Trophoblast cell (in vitro differentiated cells and primary cell): ENCODE measurements around the gene C1QC.
A peak's percentile ranks its signal among the peaks of the same experiment; 100 is the strongest.

Experiments
- DNase-seq, 2 donors: peaks; one replicate each; pipeline ENCODE4 v3.0.0-alpha.2; 2016
- H2AFZ ChIP-seq: 2 replicates; pipeline ENCODE4 v1.6.1; 2013; ENCODE audit warnings: low read length, moderate library complexity, mild to moderate bottlenecking; ENCODE audit not compliant: insufficient read depth, poor library complexity
- H2AK5ac ChIP-seq: 2 replicates; pipeline ENCODE4 v1.6.1; 2013; ENCODE audit warnings: mild to moderate bottlenecking, low read length
- H2BK120ac ChIP-seq: 2 replicates; pipeline ENCODE4 v1.6.1; 2013; ENCODE audit warnings: low read length, mild to moderate bottlenecking, moderate library complexity; ENCODE audit not compliant: insufficient read depth, poor library complexity
- H2BK12ac ChIP-seq: 2 replicates; pipeline ENCODE4 v1.6.1; 2013; ENCODE audit warnings: mild to moderate bottlenecking, low read length, moderate library complexity
- H2BK5ac ChIP-seq: 2 replicates; pipeline ENCODE4 v1.6.1; 2013; ENCODE audit warnings: low read length, low read depth, moderate library complexity, mild to moderate bottlenecking; ENCODE audit not compliant: poor library complexity
- H3K14ac ChIP-seq: 2 replicates; pipeline ENCODE4 v1.6.1; 2013; ENCODE audit warnings: mild to moderate bottlenecking, low read length
- H3K18ac ChIP-seq: 2 replicates; pipeline ENCODE4 v1.6.1; 2013; ENCODE audit warnings: mild to moderate bottlenecking, low read length
- H3K23ac ChIP-seq: 2 replicates; pipeline ENCODE4 v1.6.1; 2013; ENCODE audit warnings: low read length
- H3K27ac ChIP-seq: 2 replicates; pipeline ENCODE4 v1.5.1; 2013; ENCODE audit warnings: low read depth, mild to moderate bottlenecking, inconsistent platforms, low read length, moderate library complexity
- H3K27me3 ChIP-seq: 2 replicates; pipeline ENCODE4 v1.6.1; 2013; ENCODE audit warnings: inconsistent platforms, mild to moderate bottlenecking, low read length, moderate library complexity; ENCODE audit not compliant: insufficient read depth
- H3K36me3 ChIP-seq, 2 experiments: 1 replicate in 1 of 2; 2 replicates in 1 of 2; pipeline ENCODE4 v1.6.1; 2013; ENCODE audit warnings: low read length in 2 of 2, mild to moderate bottlenecking in 2 of 2, moderate library complexity in 1 of 2; ENCODE audit not compliant: insufficient read depth in 2 of 2, control insufficient read depth in 1 of 2
- H3K4ac ChIP-seq: 2 replicates; pipeline ENCODE4 v1.6.1; 2013; ENCODE audit warnings: low read depth, mild to moderate bottlenecking, low read length, moderate library complexity
- H3K4me1 ChIP-seq, 2 experiments: 1 replicate in 1 of 2; 2 replicates in 1 of 2; pipeline ENCODE4 v1.6.1; 2013; ENCODE audit warnings: low read length in 2 of 2, mild to moderate bottlenecking in 2 of 2, moderate library complexity in 1 of 2; ENCODE audit not compliant: insufficient read depth in 2 of 2, control insufficient read depth in 1 of 2
- H3K4me2 ChIP-seq: 2 replicates; pipeline ENCODE4 v1.6.1; 2013; ENCODE audit warnings: inconsistent platforms, mild to moderate bottlenecking, low read length, moderate library complexity
- H3K4me3 ChIP-seq: 2 replicates; pipeline ENCODE4 v1.5.1; 2013; ENCODE audit warnings: mild to moderate bottlenecking, low read depth, low read length, inconsistent platforms
- H3K79me1 ChIP-seq: one replicate; pipeline ENCODE4 v1.6.1; 2013; ENCODE audit warnings: low read length
- H3K79me2 ChIP-seq: 2 replicates; pipeline ENCODE4 v1.6.1; 2013; ENCODE audit warnings: low read length, mild to moderate bottlenecking; ENCODE audit not compliant: control insufficient read depth, insufficient read depth, poor library complexity
- H3K9ac ChIP-seq: 2 replicates; pipeline ENCODE4 v1.6.1; 2013; ENCODE audit warnings: mild to moderate bottlenecking, low read length
- H3K9me3 ChIP-seq: 2 replicates; pipeline ENCODE4 v1.6.1; 2013; ENCODE audit warnings: low read depth, mild to moderate bottlenecking, control low read depth, inconsistent platforms, low read length; ENCODE audit not compliant: insufficient read depth
- H4K12ac ChIP-seq: 2 replicates; pipeline ENCODE4 v1.6.1; 2013; ENCODE audit warnings: low read depth, mild to moderate bottlenecking, low read length, moderate library complexity
- H4K8ac ChIP-seq: 2 replicates; pipeline ENCODE4 v1.6.1; 2013; ENCODE audit warnings: low read depth, mild to moderate bottlenecking, low read length, moderate library complexity
- H4K91ac ChIP-seq: one replicate; pipeline ENCODE4 v1.6.1; 2013; ENCODE audit warnings: low read depth, mild to moderate bottlenecking, low read length, moderate library complexity
- WGBS: extraction: QIAGEN DNeasy Blood & Tissue Kit; methylation state at CpG from one replicate; pipeline ENCODE4 v1.1.7; 2013; ENCODE audit warnings: missing lambda C conversion rate; ENCODE audit not compliant: insufficient read length, insufficient coverage; ENCODE audit errors: extremely low coverage; 5-methylcytosine and 5-hydroxymethylcytosine counted together

C1QC gene

DNA sequence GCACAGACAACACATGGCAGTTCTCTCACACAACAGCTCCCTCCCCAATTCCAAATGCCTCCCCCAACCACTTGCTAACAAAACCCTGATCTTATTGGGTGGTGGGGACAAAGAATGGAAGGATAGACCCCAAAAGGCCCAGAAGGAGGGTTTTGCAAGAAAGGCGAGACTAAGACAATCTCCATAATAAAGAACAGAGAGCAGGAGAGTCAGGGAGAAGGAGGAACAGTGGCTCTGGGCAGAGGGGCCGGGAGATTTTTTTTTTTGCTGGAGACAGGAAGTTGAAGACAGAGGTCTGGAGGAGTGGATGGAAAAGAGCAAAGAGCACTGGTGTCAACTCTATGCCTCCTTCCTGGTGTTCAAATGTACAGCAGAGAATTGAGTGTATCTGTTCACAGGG is 13.5 kb upstream of the C1QC start:
- H2BK120ac ChIP-seq = no peak overlapping the region
- no peak overlapping the region for H2BK5ac ChIP-seq
- WGBS = no CpG with 5 or more reads among the region's 2 CpGs
- H3K4me3 ChIP-seq = no peak overlapping the region
- no peak overlapping the region for H3K9ac ChIP-seq
- no peak overlapping the region for H3K18ac ChIP-seq
- no peak overlapping the region for H3K4ac ChIP-seq
- no peak overlapping the region for H3K4me2 ChIP-seq
- no peak overlapping the region for H4K12ac ChIP-seq
- H2BK12ac ChIP-seq = no peak overlapping the region
- H3K9me3 ChIP-seq = peaks cover 1% of the 10 kb centered on the region
- H3K27ac ChIP-seq = no peak overlapping the region
- H3K36me3 ChIP-seq = no peaks in the 10 kb centered on the region
- no peak overlapping the region for H2AK5ac ChIP-seq
- no peaks in the 10 kb centered on the region for H3K27me3 ChIP-seq
- no peaks in the 10 kb centered on the region for H3K4me1 ChIP-seq
- no peak for DNase-seq
- H4K91ac ChIP-seq = no peak overlapping the region
- H3K79me1 ChIP-seq = no peaks in the 10 kb centered on the region
- no peak overlapping the region for H3K23ac ChIP-seq
- no peak overlapping the region for H3K14ac ChIP-seq
- H3K79me2 ChIP-seq = no peaks in the 10 kb centered on the region
- H4K8ac ChIP-seq = no peak overlapping the region
- no peak overlapping the region for H2AFZ ChIP-seq

DNA sequence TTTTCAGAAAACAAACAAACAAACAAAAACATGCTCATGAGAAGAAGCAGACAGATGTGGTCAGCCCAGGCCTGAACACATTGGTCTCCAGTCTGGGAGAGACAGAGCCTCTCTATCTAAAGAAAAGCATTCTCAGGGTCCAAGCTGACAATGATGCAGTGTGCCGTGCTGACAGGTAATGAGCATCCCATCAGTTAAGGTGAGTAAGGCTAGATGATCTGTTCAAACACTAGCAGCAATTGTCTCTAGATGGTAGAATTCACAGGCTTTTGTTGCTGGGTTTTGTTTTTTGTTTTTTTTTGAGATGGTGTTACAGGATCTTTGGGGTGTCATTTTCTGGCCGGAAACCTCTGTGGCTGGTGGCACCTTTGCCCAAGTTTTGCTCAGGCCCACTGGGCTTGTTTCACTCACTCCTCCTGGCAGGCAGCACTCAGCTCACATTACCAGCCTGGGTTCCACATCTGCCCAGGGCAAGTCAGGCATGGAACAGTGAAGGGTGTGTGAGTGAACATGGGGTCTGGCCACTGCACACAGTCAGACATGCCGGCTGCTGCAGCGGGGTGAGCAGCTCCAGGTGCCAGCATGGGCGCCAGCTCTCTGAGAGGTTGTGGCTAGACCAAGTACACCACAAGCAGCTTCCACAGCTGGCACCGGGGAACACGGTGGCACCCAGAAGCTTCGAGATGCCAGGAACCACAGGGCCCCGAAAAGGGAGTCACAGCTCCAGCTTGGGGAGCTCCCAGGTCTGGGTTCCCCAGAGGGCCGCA is 9.6 kb upstream of the C1QC start:
- no peak for DNase-seq
- H3K4ac ChIP-seq = no peak overlapping the region
- no peak overlapping the region for H2AFZ ChIP-seq
- no peaks in the 10 kb centered on the region for H3K4me1 ChIP-seq
- H3K27ac ChIP-seq = no peak overlapping the region
- no peaks in the 10 kb centered on the region for H3K27me3 ChIP-seq
- H3K9me3 ChIP-seq = peaks cover 7% of the 10 kb centered on the region
- no peaks in the 10 kb centered on the region for H3K36me3 ChIP-seq
- WGBS = no CpG with 5 or more reads among the region's 10 CpGs
- H3K4me3 ChIP-seq = no peak overlapping the region
- no peak overlapping the region for H3K18ac ChIP-seq
- H3K23ac ChIP-seq = no peak overlapping the region
- no peak overlapping the region for H3K9ac ChIP-seq
- no peaks in the 10 kb centered on the region for H3K79me1 ChIP-seq
- H4K8ac ChIP-seq = no peak overlapping the region
- H3K4me2 ChIP-seq = no peak overlapping the region
- H4K12ac ChIP-seq = no peak overlapping the region
- H2BK12ac ChIP-seq = no peak overlapping the region
- no peaks in the 10 kb centered on the region for H3K79me2 ChIP-seq
- no peak overlapping the region for H4K91ac ChIP-seq
- H2AK5ac ChIP-seq = no peak overlapping the region
- no peak overlapping the region for H2BK5ac ChIP-seq
- H2BK120ac ChIP-seq = no peak overlapping the region
- H3K14ac ChIP-seq = no peak overlapping the region

DNA sequence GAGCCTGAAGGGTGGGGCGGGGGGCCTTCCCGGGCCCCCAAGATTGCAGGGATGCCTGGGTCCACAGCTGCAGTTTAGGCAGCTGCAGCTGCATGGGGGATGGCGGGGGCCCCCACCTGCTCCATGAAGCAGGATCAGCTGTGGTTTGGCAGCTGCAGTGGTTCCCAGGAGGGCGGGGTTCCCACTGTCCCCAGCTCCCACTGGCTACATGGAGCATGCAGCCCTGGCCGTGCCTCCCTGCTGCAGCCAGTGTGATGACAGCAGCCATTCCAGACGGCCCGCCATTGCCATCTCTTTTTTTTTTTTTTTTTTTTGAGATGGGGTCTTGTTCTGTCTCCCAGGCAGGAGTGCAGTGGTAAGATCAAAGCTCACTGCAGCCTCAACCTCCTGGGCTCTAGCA is 8.0 kb upstream of the C1QC start:
- Histone ChIP-seq H2BK5ac (no peak overlapping the region), H2BK12ac (no peak overlapping the region), H4K91ac (no peak overlapping the region), H3K18ac (no peak overlapping the region), H3K4me1 (no peaks in the 10 kb centered on the region), H3K27ac (no peak overlapping the region), H2AK5ac (no peak overlapping the region), H3K79me2 (no peaks in the 10 kb centered on the region), H3K4ac (no peak overlapping the region), H3K23ac (no peak overlapping the region), H3K4me3 (no peak overlapping the region), H4K8ac (no peak overlapping the region), H2BK120ac (no peak overlapping the region), H3K36me3 (no peaks in the 10 kb centered on the region), H3K27me3 (no peaks in the 10 kb centered on the region), H3K79me1 (no peaks in the 10 kb centered on the region), H3K14ac (no peak overlapping the region), H3K9ac (no peak overlapping the region), H2AFZ (no peak overlapping the region), H3K9me3 (peaks cover 9% of the 10 kb centered on the region), H4K12ac (no peak overlapping the region), H3K4me2 (no peak overlapping the region)
- DNase-seq = no peak
- WGBS = no CpG with 5 or more reads among the region's 7 CpGs

GRCh38 chr1:22636353-22636752 is 7.1 kb upstream of the C1QC start, which contains the start of gene C1QA:
Gene C1QA, plus strand, starts transcription at chr1:22636628. Its CDS starts 989 bp downstream, at chr1:22637617.
- no peaks in the 10 kb centered on the region for H3K36me3 ChIP-seq
- H3K4me1 ChIP-seq = peaks cover 5 to 7% of the 10 kb centered on the region in 2 experiments
- H2BK120ac ChIP-seq = no peak within 1 kb of the TSS
- H3K9me3 ChIP-seq = peaks cover 9% of the 10 kb centered on the region
- no peaks in the 10 kb centered on the region for H3K79me2 ChIP-seq
- no peaks in the 10 kb centered on the region for H3K79me1 ChIP-seq
- H2BK5ac ChIP-seq = no peak within 1 kb of the TSS
- H3K14ac ChIP-seq = no peak within 1 kb of the TSS
- DNase-seq = peak in 1 of 2 donors; percentile 28
- WGBS = no CpG with 5 or more reads among the region's 5 CpGs
- H3K4me2 ChIP-seq = no peak within 1 kb of the TSS
- no peak within 1 kb of the TSS for H3K18ac ChIP-seq
- H3K23ac ChIP-seq = no peak within 1 kb of the TSS
- no peak within 1 kb of the TSS for H4K12ac ChIP-seq
- H3K4ac ChIP-seq = no peak within 1 kb of the TSS
- H4K91ac ChIP-seq = no peak within 1 kb of the TSS
- H3K4me3 ChIP-seq = no peak within 1 kb of the TSS
- H3K9ac ChIP-seq = no peak within 1 kb of the TSS
- no peak within 1 kb of the TSS for H2AFZ ChIP-seq
- H2BK12ac ChIP-seq = no peak within 1 kb of the TSS
- H2AK5ac ChIP-seq = no peak within 1 kb of the TSS
- no peak within 1 kb of the TSS for H3K27ac ChIP-seq
- H3K27me3 ChIP-seq = no peaks in the 10 kb centered on the region
- H4K8ac ChIP-seq = no peak within 1 kb of the TSS
